NCI-H1092 (cell line): ENCODE data around the gene IPO7.

Experiments used
- DNase-seq: peaks from one replicate; lab custom pipeline; 2025; lab: John Stamatoyannopoulos, UW

The IPO7 gene

DNA sequence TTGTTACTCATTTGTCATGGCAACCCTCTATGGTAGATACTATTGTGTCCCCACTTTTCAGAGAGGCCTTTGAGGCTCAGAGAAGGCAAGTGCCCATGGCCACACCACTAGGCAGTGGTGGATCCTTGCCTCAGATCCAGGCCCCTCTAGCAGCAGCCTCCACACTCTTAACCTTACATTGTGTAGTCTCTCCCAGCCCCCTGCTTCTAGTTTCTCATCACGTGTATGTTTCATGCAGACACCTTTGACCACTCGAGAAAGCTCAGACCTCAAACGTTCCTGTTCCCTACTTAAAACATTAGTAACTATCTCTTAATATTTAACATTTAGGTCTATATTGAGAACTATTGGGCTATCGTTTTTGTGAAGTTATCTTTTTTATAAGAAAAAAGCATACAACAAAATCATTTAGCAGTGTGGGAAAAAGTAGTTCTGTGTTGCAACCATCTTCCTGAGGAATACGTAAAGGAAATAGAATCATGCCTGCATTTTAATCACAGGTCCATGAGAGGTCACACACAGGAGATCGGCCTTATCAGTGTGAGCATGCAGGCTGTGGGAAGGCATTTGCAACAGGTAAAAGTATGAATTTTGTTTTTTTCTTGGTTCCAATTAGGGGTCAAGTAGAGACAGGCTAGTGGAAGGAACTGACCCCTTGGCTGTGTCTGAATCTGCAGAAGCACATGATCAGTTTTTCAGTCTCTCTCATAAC is 111.5 kb downstream of the IPO7 start:
- DNase-seq: no peak
